Lower lobe of right lung (tissue), 2 donors: ENCODE measurements around the gene PIGX. TPM values are rescaled to one million over a fixed set of nuclear protein-coding genes. Genes with fewer than 3 reads are reported as not detected.
A peak's percentile ranks its signal among the peaks of the same experiment; 100 is the strongest.

Experiments used
- ATAC-seq, 2 donors: fragments of 200-7000 bp; cut with Tn5 transposase; one replicate each; pipeline ENCODE4 v1.9.1; 2020 to 2022; ENCODE audit warnings: mild to moderate bottlenecking in 2 of 2, moderate library complexity in 2 of 2
- DNase-seq: peaks from one replicate; pipeline ENCODE4 v3.0.0-alpha.2; 2020
- H3K27ac ChIP-seq: fragments of 200-600 bp; one replicate; pipeline ENCODE4 v1.8.0; 2022
- H3K27me3 ChIP-seq: fragments of 200-600 bp; one replicate; pipeline ENCODE4 v1.8.0; 2022; ENCODE audit warnings: low read depth
- H3K36me3 ChIP-seq: fragments of 200-600 bp; one replicate; pipeline ENCODE4 v1.8.0; 2022; ENCODE audit warnings: mild to moderate bottlenecking
- H3K4me1 ChIP-seq: fragments of 200-600 bp; one replicate; pipeline ENCODE4 v1.8.0; 2022
- H3K4me3 ChIP-seq: fragments of 200-600 bp; one replicate; pipeline ENCODE4 v1.8.0; 2022; ENCODE audit warnings: mild to moderate bottlenecking
- H3K9me3 ChIP-seq: fragments of 200-600 bp; one replicate; pipeline ENCODE4 v1.8.0; 2022
- intact Hi-C: fragments of 100-400 bp; cut with DNase I; formaldehyde crosslinking; loops from one replicate; pipeline ENCODE4 v1.11.0; 2022
- total RNA-seq: library from RNA; stranded (reverse); fragmentation: NEBNext Ultra II Directional; extraction: Animal tissue kit (Norgen Biotek cat#: 25700); gene quantifications from one replicate; pipeline ENCODE4 v1.2.1, GENCODE V29; 2021
- TF ChIP-seq, protein P1 (sequence below): fragments of 200-600 bp; IDR thresholded peaks from one replicate; pipeline ENCODE4 v1.8.0; 2022; ENCODE audit warnings: antibody characterized with exemption, mild to moderate bottlenecking
- donor health status: DM: no; HTN: yes; CAD: no; lungs with severe emphysema.

The PIGX gene
- total RNA-seq, 1 donor from 2014 or later = 14.1 TPM

GRCh38 chr3:196670339-196670738 is 41.8 kb upstream of the PIGX start:
- Histone ChIP-seq H3K27me3 (no peaks in the 10 kb centered on the region), H3K4me1 (peaks cover 17% of the 10 kb centered on the region), H3K27ac (peak overlapping the region; percentile 46), H3K9me3 (no peaks in the 10 kb centered on the region), H3K36me3 (no peaks in the 10 kb centered on the region), H3K4me3 (peak overlapping the region; percentile 24)
- intact Hi-C loops = no loop called here
- ATAC-seq (peak; percentile 59 to 66), DNase-seq (no peak)
- TF ChIP-seq, protein P1, sequence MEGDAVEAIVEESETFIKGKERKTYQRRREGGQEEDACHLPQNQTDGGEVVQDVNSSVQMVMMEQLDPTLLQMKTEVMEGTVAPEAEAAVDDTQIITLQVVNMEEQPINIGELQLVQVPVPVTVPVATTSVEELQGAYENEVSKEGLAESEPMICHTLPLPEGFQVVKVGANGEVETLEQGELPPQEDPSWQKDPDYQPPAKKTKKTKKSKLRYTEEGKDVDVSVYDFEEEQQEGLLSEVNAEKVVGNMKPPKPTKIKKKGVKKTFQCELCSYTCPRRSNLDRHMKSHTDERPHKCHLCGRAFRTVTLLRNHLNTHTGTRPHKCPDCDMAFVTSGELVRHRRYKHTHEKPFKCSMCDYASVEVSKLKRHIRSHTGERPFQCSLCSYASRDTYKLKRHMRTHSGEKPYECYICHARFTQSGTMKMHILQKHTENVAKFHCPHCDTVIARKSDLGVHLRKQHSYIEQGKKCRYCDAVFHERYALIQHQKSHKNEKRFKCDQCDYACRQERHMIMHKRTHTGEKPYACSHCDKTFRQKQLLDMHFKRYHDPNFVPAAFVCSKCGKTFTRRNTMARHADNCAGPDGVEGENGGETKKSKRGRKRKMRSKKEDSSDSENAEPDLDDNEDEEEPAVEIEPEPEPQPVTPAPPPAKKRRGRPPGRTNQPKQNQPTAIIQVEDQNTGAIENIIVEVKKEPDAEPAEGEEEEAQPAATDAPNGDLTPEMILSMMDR = no peak

GRCh38 chr3:196673632-196674031 is 38.5 kb upstream of the PIGX start:
- Histone ChIP-seq H3K4me3 (no peak overlapping the region), H3K9me3 (no peaks in the 10 kb centered on the region), H3K36me3 (no peaks in the 10 kb centered on the region), H3K4me1 (peaks cover 39% of the 10 kb centered on the region), H3K27me3 (no peaks in the 10 kb centered on the region), H3K27ac (no peak overlapping the region)
- TF ChIP-seq, protein P1 = no peak
- intact Hi-C loops = no loop called here
- ATAC-seq = no peak
- DNase-seq = no peak

GRCh38 chr3:196677353-196677752 is 34.8 kb upstream of the PIGX start:
- Histone ChIP-seq H3K27ac (peak overlapping the region; percentile 10), H3K27me3 (no peaks in the 10 kb centered on the region), H3K36me3 (no peaks in the 10 kb centered on the region), H3K9me3 (no peaks in the 10 kb centered on the region), H3K4me1 (peaks cover 22% of the 10 kb centered on the region), H3K4me3 (no peak overlapping the region)
- ATAC-seq = no peak
- intact Hi-C loops = no loop called here
- TF ChIP-seq, protein P1 = no peak
- no peak for DNase-seq

DNA sequence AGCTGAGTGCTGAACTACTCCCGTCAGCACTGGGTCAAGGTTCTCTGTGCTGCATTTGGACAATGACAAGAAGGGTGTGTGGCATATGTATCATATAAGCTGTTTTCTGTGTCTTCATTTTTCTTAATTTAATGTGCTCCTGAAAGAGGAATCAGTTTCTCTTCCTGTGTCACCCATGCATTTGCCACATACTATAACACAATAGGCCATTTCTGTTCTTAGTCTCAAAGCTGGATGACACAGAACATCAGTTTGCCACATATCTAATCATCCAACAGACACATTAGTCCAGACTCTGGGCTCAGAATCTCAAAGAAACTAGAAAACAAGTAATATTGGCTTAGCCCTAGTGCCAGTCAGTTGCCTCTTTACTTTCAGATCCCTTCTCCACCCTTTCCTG is 34.2 kb upstream of the PIGX start:
- H3K9me3 ChIP-seq = no peaks in the 10 kb centered on the region
- intact Hi-C loops = no loop called here
- H3K27ac ChIP-seq = no peak overlapping the region
- H3K4me1 ChIP-seq = peaks cover 22% of the 10 kb centered on the region
- H3K36me3 ChIP-seq = no peaks in the 10 kb centered on the region
- DNase-seq (no peak), ATAC-seq (no peak)
- H3K27me3 ChIP-seq = no peaks in the 10 kb centered on the region
- TF ChIP-seq, protein P1 = no peak
- H3K4me3 ChIP-seq = no peak overlapping the region

GRCh38 chr3:196684548-196685407 is 27.4 kb upstream of the PIGX start:
- peak overlapping the region; percentile 19 for H3K4me3 ChIP-seq
- no peaks in the 10 kb centered on the region for H3K27me3 ChIP-seq
- intact Hi-C loops = loop anchor here (5.0 kb wide), 1 partner anchor 77 kb away; no protein-coding TSS in a partner anchor
- H3K9me3 ChIP-seq = no peaks in the 10 kb centered on the region
- H3K4me1 ChIP-seq = peaks cover 11% of the 10 kb centered on the region
- TF ChIP-seq, protein P1 = peak; percentile 93
- H3K27ac ChIP-seq = no peak overlapping the region
- no peaks in the 10 kb centered on the region for H3K36me3 ChIP-seq
- ATAC-seq = peak; percentile 79 to 85
- DNase-seq = peak; percentile 60
